Activated CD4-positive, alpha-beta T cell treated with anti-CD3 and anti-CD28 coated beads for 4 hours (primary cell): Measurements from ENCODE around the gene SCYGR2.
"Not testable (repeated sequence)": the region's sequence is repeated elsewhere in the genome, so short reads cannot be mapped to it uniquely, and the experiment has no call there.

ENCODE experiments used
- DNase-seq, 2 donors: peaks; one replicate each; pipeline ENCODE4 v3.0.0-alpha.2; 2020

The SCYGR2 gene, protein sequence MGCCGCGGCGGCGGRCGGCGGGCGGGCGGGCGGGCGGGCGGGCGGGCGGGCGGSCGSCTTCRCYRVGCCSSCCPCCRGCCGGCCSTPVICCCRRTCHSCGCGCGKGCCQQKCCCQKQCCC

DNA sequence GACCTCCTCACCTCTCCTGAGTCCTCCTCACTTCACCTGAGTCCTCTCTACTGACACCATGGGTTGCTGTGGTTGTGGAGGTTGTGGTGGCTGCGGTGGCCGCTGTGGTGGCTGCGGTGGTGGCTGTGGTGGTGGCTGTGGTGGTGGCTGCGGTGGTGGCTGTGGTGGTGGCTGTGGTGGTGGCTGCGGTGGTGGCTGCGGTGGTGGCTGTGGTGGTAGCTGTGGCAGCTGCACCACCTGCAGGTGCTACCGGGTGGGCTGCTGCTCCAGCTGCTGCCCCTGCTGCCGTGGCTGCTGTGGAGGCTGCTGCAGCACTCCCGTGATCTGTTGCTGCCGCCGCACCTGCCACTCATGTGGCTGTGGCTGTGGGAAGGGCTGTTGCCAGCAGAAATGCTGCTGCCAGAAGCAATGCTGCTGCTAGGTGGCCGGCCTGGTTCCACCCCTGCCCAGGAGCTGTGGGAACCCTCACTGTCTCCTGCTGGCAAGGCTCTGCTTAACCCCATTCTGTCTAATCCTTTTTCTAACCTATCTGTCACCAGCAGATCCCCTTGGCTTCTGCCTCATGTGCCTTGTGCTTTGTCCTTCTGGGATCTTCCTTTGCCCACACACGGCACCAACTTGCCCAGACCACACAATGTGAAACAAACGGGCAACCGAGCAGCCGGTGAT is at the start of gene SCYGR2:
Gene SCYGR2 (plus strand): TSS at position 59 of the 669 bp plus-strand sequence. CDS start 0 bp downstream, at position 59.
- not testable (repeated sequence) for DNase-seq

DNA sequence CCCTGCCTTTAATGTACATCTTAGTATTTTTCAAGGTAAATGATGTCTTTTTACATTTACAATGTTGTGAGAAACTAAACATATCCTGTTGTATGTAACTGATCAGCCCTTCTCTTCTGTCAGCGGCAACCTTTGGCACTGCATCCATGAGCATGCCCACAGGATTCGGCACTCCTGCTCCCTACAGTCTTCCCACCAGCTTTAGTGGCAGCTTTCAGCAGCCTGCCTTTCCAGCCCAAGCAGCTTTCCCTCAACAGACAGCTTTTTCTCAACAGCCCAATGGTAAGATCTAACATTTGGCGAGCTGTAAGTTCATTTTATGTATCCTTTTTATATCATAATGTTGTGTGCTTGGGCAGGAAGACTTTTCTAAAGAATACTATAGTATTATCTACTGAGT is 46.9 kb upstream of the SCYGR2 start:
- DNase-seq = no peak

DNA sequence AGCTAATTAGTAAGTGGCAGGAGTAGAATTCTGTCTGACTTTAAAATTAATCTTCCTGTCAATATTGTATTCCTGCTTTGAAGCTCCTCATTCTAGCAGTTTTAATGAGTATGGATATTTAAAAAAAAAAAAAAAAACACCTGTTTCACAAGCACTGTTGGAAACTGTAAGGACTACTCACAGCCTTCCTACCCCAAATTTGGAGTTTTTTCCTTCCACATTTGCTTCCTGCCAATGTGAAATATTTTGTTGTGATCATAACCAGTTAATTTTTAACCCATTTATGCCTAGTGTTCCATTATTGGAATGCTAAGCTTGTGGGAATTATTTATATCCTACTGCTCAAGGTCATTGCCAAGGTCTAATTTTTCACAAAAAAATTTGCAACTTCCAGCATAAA is 36.1 kb upstream of the SCYGR2 start:
- DNase-seq = no peak

- no peak for DNase-seq
These were observed 33.6 kb upstream of the SCYGR2 start for GRCh38 chr2:227565080-227565479.

- DNase-seq = no peak
These were observed 32.7 kb upstream of the SCYGR2 start for GRCh38 chr2:227566012-227566411.

- no peak for DNase-seq
These were observed 29.9 kb upstream of the SCYGR2 start for GRCh38 chr2:227568852-227569169.

- no peak for DNase-seq
These were observed 28.1 kb upstream of the SCYGR2 start for GRCh38 chr2:227570615-227571014.

DNA sequence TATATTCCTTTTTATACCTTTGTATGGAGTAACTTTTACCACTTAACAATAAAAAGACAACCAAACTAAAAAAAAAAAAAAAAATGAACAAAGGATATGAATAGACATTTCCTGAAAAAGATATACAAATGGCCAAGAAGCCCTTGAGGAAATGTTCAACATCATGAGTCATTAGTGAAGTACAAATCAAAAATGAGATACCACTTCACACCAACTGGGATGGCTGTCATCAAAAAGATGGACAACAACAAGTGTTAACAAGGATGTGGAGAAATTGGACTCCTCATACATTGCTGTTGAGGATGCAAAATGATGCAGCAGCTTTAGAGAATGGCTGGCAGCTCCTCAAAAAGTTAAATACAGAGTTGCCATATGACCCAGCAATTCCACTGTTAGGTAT is 22.6 kb upstream of the SCYGR2 start:
- DNase-seq = no peak

DNA sequence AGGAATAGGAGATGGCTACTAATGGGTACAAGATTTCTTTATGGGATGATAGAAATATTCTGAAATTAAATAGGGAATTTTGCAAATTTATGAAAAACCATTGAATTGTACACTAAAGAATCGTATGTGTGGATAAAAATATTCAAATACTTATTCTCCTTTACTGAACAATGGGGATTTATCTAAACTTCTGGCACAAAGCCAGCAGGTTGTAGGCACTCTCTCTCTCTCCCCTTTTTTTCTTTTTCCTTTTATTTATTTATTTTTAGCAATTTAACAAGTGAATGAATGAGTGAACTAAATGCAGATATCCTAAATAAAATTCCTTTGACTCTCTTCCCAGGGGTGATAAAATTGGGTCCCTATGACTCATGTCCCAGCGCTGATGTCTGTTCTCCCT is 21.9 kb upstream of the SCYGR2 start:
- DNase-seq = no peak

DNA sequence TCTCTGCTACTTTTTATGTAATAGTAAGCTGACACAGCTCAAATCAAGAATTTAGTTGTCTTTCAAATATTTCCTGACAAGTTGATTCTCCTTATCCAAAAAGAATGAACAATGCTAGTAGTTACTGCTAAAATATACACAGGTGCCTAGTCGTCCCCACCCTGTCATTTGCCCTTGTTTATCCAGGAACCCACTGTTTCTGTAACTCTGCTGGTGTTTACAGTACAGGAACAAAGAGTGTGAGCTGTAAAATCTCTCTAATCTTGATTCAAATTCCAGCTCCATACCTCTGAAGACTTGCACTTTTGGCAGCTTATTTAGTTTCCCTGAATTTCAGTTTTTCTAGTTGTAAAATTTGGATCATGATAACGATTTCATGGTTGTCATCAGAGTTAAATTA is 21.1 kb upstream of the SCYGR2 start:
- DNase-seq = no peak

- no peak for DNase-seq
These were observed 20.1 kb upstream of the SCYGR2 start for GRCh38 chr2:227578642-227579041.

DNA sequence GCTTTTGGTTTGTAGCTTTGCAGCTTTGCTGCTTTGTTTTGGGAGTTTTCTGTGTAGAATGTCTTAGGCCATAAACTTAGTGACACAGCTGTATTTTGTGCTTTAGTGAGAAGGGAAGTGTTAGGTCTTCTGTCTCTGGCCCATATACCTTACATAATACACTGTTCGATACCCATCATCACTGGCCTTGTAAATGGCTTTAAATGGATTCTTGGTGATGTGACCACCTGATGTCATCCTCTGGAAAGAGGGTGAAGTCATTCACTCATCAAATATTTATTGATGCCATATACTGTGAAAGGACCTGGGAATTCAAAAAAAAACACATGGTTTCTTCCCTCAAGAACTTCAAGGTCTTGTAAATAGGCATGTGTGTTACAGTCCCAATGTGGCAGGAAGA is 18.9 kb upstream of the SCYGR2 start:
- no peak for DNase-seq

- no peak for DNase-seq
These were observed 16.3 kb upstream of the SCYGR2 start for GRCh38 chr2:227582369-227582768.

DNA sequence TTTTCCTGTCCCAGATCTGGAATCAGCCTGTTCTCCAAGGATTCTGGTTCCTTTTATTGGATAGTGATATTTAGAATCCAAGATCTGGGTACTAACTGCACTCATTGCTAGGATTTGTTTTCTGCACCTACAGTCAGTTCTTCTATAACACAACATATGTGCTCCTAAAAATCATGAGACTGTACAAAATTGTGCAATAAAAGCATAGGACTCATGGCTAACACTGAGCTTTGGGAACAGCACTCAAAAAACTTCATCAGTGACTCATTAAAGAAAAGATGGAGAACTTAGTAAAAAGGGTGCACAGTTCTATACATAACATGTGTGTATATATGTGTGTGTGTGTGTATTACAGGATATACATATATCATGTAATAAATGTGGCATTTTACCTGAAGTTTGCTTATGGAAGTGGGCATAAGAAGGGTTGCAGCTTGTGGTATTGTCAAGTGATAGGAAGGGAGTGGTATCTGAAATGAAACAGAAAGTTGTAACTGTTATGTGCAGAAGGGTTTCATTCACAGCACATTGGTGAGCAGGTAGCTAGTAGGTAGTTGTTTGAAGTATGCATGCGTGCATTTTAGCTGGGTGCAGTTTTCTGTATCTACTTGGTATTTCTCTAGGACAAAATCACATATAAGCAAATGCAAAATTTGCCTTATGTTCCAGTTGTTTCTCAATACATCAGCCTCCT is 5.9 kb upstream of the SCYGR2 start:
- no peak for DNase-seq

DNA sequence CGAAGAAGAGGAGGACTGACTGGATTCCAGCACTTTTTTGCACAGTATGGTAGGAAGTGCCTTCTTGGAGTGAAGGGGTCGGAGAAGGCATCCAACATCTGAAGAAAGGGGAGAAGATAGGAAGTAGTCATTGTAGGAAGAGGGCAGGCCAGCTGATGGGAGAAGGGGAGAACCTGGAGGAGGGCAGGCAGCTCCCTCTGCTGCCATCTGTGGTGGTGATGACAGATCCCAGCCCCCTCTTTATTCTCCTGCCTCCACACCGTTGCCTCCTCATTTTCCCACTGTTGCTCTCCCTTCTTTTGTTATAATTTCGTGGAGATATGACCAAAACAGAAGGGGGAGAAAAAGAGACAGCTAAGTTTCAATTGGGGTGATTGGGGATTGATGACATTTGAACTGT is 2.9 kb upstream of the SCYGR2 start:
- no peak for DNase-seq

DNA sequence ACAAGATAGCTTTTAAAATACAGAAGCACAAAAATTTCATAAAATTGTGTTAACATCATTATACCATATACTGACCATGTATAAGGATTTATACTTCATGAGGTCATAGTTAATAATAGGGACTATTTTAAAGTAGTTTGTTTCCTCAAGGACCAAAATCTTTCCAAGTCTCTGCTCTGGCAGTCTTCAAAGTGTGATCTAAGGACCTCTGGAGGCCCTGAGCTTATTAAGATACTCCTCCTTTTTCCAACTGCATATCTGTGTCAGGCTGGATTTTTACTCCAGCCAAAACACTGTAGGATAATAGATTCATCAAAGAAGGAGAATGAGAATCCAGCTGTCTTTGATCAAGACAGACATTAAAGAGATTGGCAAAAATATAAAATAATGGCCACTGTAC is 1.7 kb upstream of the SCYGR2 start:
- DNase-seq = no peak

DNA sequence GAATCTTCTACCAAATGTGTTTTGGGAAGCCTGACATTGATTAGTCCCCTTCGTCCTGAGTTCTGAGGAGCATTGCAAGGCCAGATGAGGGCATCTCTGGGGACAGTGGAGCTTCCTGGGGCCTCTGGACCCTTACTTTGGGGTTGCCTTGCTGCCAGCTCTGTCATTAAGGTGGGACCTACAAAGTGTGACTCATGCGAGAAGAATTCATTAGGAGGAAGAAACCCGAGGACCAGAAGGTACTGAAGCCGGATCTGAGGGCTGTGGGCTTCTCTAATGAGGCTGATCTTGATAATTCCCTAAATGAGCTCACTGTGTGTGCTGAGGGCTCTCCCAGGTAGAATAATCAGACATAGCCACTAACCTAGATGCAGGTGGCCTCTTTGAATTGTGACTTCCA is 695 bp upstream of the SCYGR2 start:
- DNase-seq = no peak

- no peak for DNase-seq
These were observed 3.7 kb downstream of the SCYGR2 start for GRCh38 chr2:227602358-227602757.

GRCh38 chr2:227606476-227606875 is 7.8 kb downstream of the SCYGR2 start:
- DNase-seq = no peak

GRCh38 chr2:227607941-227608340 is 9.2 kb downstream of the SCYGR2 start:
- DNase-seq = no peak

DNA sequence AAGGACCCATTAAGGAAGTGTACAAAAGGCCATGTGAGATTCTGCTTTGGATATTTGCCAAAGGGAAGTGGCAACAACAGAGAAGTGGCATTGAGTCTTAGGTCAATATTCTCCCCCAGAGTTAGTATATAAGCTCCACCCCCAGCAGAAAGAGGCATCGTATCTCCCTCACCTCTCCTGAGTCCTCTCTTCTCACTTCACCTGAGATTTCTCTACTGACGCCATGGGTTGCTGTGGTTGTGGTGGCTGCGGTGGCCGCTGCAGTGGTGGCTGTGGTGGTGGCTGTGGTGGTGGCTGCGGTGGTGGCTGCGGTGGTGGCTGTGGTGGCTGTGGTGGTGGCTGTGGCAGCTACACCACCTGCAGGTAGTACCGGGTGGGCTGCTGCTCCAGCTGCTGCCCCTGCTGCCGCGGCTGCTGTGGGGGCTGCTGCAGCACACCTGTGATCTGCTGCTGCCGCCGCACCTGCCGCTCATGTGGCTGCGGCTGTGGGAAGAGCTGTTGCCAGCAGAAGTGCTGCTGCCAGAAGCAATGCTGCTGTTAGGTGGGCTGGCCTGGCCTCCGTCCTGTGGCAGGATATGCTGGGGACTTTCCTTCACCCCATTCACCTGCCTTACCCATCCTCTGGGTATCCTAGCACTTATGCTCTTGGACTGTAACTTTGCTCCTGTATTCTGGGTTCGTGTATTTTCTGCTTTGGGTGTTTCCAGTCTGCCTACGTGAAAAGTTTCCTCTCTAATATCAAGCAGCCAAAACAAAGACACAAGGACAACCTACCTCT is 10.1 kb downstream of the SCYGR2 start:
- no peak for DNase-seq

GRCh38 chr2:227610123-227610522 is 11.4 kb downstream of the SCYGR2 start:
- DNase-seq = no peak

DNA sequence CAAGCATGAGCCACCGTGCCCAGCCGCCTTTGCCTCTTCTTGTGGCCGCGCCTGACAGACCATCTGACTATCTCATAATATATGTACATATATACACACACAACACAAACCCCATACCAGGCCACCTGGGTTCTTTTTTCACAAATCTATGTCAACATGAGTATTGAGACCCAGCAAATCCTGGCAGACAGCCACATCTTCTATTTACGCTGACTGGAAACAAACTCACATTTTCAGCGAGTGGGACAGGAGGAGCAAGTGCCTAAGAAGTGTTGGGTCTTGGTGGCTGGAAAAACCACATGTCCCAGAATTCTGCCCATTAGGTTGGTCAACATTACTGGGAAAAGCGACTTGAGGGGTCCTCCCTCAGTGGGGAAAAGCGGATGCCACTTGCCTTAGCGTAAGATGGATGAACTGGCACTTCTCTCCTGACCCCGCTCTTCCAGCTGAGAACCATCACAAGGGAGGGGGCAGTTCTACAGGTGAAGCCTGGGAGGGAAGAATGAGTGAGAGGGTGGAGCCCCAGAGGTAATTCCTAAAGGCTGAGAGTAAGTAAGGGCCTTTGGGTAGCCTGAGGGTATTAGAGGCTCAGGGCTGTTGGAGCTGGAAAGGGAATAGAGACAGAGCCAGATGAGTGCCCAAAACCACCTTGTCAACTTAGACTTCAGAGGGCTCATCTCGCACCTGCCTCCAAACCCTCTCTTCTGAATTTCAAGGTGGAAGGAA is 14.0 kb downstream of the SCYGR2 start:
- no peak for DNase-seq
